HFFc6 (cell line): ENCODE results near the gene GREB1. TPM values are rescaled to one million over a fixed set of nuclear protein-coding genes. Genes with fewer than 3 reads are reported as not detected.
A peak's percentile ranks its signal among the peaks of the same experiment; 100 is the strongest.

ENCODE experiments used
- DNase-seq: peaks from one replicate; pipeline ENCODE4 v3.0.0-alpha.2; 2018
- H3K27ac Mint-ChIP-seq: 2 replicates; pipeline ENCODE4 v1.8.0; 2020; ENCODE audit warnings: mild to moderate bottlenecking, mixed read lengths
- H3K27me3 Mint-ChIP-seq: 2 replicates; pipeline ENCODE4 v1.8.0; 2021; ENCODE audit warnings: mild to moderate bottlenecking, moderate library complexity, mixed read lengths; ENCODE audit not compliant: insufficient read depth
- H3K36me3 Mint-ChIP-seq: 2 replicates; pipeline ENCODE4 v1.8.0; 2021; ENCODE audit warnings: low read depth, mixed read lengths
- H3K4me1 Mint-ChIP-seq: 2 replicates; pipeline ENCODE4 v1.8.0; 2020; ENCODE audit warnings: low read depth, mixed read lengths
- H3K4me3 Mint-ChIP-seq: 2 replicates; pipeline ENCODE4 v1.8.0; 2020; ENCODE audit warnings: mild to moderate bottlenecking, moderate library complexity, mixed read lengths
- H3K9me3 Mint-ChIP-seq: 2 replicates; pipeline ENCODE4 v1.8.0; 2020; ENCODE audit warnings: mild to moderate bottlenecking, mixed read lengths
- CTCF ChIP-seq: fragments of 200-600 bp; sonication (generic); IDR thresholded peaks from 2 replicates; pipeline ENCODE4 v1.5.0; 2021; ENCODE audit warnings: antibody characterized with exemption, mild to moderate bottlenecking
- total RNA-seq, 6 experiments: library from RNA; stranded (reverse); fragmentation: NEBNext Ultra II Directional; extraction: Animal tissue kit (Norgen Biotek cat#: 25700); gene quantifications; 2 replicates in 1 of 6; 3 replicates in 5 of 6; pipeline ENCODE4 v1.2.3, GENCODE V29; 2021

Gene GREB1
- total RNA-seq, 6 experiments from 2014 or later = 0.07 to 0.11 (median 0.09) TPM; not detected in 3

DNA sequence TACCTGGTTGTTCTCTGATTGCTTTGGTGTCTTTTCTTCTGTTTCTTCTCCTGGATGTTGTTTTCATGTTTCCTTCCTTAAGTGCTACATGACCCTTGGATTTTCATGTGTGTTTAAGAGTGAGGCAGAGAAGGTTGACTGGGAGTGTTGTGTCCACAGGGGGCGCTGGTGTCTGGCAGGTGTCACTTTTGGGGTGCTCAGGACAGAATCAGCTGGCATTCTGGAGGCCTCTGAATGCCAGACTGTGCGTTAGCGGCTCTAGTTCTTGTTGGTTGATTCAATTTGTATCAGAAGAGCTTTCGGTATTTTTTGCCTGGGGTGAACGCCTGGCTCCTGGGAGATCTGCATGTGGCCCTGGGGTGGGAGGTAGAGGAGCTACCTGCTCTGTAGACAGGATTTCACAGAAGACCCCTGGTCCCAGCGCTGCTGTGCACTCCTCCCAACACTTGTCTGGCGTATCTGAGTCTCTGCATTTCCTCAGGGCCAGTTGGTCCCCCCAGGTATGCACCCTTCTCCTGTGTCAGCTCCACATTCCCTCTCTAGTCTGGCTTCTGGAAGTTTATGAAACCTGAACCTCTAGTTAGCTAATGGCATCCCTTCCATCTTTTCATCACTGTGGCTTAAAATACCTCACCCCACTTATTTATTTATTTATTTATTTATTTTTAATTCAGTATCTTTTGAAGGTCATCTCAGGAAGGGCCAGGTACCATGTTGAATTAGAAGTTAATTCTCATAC is 1.1 kb downstream of the GREB1 start:
- no peaks in the 10 kb centered on the region for H3K9me3 Mint-ChIP-seq

DNA sequence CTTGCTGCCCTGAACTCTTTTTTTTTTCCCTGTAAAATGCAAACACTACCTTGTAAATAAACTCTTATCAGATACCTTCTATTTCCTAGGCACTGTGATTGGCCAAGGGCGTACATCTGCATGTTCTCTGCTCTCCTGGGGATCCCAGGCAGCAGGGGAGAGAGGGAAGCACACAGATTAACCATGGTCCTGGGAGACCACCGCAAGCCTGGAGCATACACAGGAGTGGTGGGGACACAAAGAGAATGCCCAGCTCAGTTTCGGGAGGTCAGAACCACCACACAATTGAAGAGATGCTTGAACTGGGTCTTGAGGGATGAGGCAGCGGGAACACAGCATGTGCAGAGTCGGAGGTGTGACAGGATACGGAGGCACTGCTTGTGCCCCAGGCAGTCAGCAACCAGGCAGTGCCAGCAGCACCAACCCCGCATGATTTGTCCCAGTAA is 2.1 kb downstream of the GREB1 start:
- TF ChIP-seq CTCF = no peak
- Mint-ChIP-seq H3K27me3 (peaks cover 36% of the 10 kb centered on the region), H3K9me3 (no peaks in the 10 kb centered on the region)

More for the DNA sequence above, 1.1 kb downstream of the GREB1 start:
- DNase-seq = no peak
- H3K27me3 Mint-ChIP-seq = peaks cover 26% of the 10 kb centered on the region
- peak; percentile 61 for TF ChIP-seq CTCF
- H3K4me3 Mint-ChIP-seq = no peak overlapping the region
- H3K27ac Mint-ChIP-seq = no peak overlapping the region
- H3K4me1 Mint-ChIP-seq = peaks cover 20% of the 10 kb centered on the region
- H3K36me3 Mint-ChIP-seq = no peaks in the 10 kb centered on the region

DNA sequence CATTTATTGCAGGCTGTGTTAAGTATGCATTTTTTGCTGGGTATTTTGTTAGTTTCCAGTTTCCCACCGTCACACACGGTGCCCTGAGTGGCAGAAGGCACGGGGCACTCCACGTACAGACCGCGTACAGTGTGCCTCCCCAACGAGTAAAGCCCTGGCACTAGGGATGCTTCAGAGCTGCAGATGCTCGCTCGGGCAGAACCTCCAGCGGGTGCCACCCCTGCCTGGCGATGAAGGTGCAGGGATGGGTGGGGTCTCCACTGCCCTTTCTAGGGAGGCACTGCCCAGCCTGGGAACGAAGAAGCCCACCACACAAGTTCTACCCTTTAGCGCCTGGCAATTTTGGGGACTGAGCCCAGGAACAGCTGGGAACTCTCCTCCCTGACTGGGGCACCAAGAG is 4.1 kb downstream of the GREB1 start:
- H3K36me3 Mint-ChIP-seq = no peaks in the 10 kb centered on the region
- no peak for TF ChIP-seq CTCF
- H3K27me3 Mint-ChIP-seq = peaks cover 48% of the 10 kb centered on the region
- DNase-seq = no peak
- no peaks in the 10 kb centered on the region for H3K9me3 Mint-ChIP-seq
- H3K4me1 Mint-ChIP-seq = peaks cover 9% of the 10 kb centered on the region; the same call in 1 of the 2 replicates
- no peak overlapping the region for H3K27ac Mint-ChIP-seq
- H3K4me3 Mint-ChIP-seq = no peak overlapping the region

More for the DNA sequence above, 2.1 kb downstream of the GREB1 start:
- H3K27ac Mint-ChIP-seq = no peak overlapping the region
- DNase-seq = no peak
- H3K4me3 Mint-ChIP-seq = no peak overlapping the region
- H3K4me1 Mint-ChIP-seq = peaks cover 20% of the 10 kb centered on the region
- no peaks in the 10 kb centered on the region for H3K36me3 Mint-ChIP-seq

DNA sequence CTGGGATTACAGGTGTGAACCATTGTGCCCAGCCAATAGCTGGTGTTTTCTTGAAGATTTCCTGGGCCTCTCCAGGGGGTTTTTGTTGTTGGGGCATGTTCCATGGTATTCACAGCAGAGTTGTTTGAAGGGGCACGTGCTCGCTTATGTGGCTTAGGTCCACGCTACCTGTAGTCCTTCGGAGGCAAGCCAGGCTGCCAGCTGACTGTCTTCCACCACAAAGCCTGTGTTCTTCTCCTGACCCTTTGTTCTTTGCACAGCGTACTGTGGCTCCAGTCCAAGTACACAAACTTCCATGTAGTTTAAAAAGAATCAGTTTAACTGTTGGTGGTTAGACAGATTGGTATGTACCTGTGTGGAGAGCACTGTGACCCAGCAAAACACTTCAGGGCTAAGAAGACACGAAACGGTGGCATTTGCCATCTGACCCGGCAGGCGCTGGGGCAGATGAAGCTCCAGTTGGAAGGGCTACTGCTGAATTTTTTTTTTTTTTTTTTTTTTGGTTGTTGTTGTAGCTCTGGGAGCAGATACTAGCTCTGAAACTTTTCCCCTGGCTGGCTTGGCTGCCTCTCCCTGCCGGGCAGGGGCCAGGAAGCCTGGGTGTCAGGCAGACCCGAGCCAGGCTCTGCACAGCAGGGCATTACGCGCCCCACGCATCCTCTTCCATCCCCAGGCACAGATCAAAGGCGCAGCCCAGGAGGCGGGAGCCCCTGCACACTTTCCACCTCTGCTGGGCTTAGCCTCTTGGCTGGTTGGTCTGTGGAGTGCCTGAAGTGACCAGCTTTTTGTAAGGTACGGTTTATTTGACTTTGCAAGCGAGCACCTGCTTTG is 5.7 kb downstream of the GREB1 start:
- Mint-ChIP-seq H3K36me3 (no peaks in the 10 kb centered on the region), H3K27ac (no peak overlapping the region), H3K4me3 (no peak overlapping the region), H3K4me1 (no peaks in the 10 kb centered on the region), H3K27me3 (peaks cover 51% of the 10 kb centered on the region), H3K9me3 (no peaks in the 10 kb centered on the region)
- no peak for TF ChIP-seq CTCF
- DNase-seq = no peak

GRCh38 chr2:11540148-11540995 is 6.5 kb downstream of the GREB1 start:
- Mint-ChIP-seq H3K4me1 (no peaks in the 10 kb centered on the region), H3K27ac (no peak overlapping the region), H3K36me3 (no peaks in the 10 kb centered on the region)

More at GRCh38 chr2:11540148-11540995, 6.5 kb downstream of the GREB1 start:
- H3K4me3 Mint-ChIP-seq = no peak overlapping the region
- H3K27me3 Mint-ChIP-seq = peaks cover 54% of the 10 kb centered on the region
- H3K9me3 Mint-ChIP-seq = no peaks in the 10 kb centered on the region
- no peak for DNase-seq
- TF ChIP-seq CTCF = no peak
